MM.1S (cell line): ENCODE data around the gene TYW5.

Experiments
- CTCF ChIP-seq: fragments of 300-600 bp; sonication (generic); IDR thresholded peaks from 2 replicates; pipeline ENCODE4 v1.5.1; 2016; ENCODE audit warnings: antibody characterized with exemption, low read length, mixed read lengths
- EZH2 ChIP-seq: fragments of 300-600 bp; sonication (generic); optimal IDR thresholded peaks from 2 replicates; pipeline ENCODE3; 2017; ENCODE audit warnings: low read depth, mild to moderate bottlenecking, antibody characterized with exemption, low read length, mixed read lengths
- EZH2phosphoT487 ChIP-seq: fragments of 300-600 bp; sonication (generic); IDR thresholded peaks from 2 replicates; pipeline ENCODE4 v1.6.1; 2018; ENCODE audit warnings: antibody characterized with exemption, low read length

DNA sequence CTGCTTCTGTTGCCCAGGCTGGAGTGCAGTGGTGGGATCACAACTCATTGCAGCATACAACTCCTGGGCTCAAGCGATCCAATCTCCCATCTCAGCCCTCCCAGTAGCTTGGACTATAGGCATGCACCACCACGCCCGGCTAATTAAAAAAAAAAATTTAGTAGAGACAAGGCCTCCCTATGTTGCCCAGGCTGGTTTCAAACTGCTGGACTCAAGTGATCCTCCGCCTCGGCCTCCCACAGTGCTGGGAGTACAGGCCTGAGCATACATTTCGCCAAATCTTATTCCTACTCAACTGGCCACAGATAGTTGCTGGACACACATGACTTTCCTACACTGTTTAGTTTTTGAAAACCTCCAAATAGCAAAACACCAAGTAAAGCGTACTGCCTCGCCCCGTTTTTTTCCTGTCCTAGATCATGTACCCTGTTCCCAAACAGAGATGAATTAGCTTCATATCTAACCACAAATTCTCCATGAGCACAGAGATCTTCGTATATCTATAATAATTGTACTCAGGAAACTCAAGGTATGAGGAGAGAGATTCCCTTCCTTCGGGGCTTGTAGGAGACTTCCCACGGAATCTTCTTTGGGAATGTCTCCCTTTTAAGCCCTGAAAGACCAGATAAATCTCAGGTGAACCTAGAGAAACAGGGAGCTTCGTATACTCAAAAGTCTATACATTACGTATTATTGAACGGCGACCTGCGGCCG lies 44.8 kb downstream of the TYW5 start:
- no peak for TF ChIP-seq CTCF
- TF ChIP-seq EZH2phosphoT487, result no peak
- no peak for TF ChIP-seq EZH2
